ENCODE data around the gene STARD10.

DNA sequence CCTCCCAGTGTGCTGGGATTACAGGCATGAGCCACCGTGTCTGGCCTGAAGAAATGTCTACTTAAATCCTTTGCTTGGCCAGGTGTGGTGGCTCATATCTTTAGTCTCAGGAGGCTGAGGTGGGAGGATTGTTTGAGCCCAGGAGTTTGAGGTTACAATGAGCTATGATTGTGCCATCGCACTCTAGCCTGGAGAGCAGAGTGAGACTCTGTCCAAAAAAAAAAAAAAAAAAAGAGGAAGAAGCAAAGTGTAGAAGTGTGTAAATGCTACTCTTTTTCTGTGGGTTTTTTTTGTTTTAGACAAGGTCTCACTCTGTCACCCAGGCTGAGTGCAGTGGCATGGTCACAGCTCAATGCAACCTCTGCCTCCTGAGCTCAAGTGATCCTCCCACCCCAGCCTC, 13.9 kb upstream of the STARD10 start:
- TF ChIP-seq, protein P1, sequence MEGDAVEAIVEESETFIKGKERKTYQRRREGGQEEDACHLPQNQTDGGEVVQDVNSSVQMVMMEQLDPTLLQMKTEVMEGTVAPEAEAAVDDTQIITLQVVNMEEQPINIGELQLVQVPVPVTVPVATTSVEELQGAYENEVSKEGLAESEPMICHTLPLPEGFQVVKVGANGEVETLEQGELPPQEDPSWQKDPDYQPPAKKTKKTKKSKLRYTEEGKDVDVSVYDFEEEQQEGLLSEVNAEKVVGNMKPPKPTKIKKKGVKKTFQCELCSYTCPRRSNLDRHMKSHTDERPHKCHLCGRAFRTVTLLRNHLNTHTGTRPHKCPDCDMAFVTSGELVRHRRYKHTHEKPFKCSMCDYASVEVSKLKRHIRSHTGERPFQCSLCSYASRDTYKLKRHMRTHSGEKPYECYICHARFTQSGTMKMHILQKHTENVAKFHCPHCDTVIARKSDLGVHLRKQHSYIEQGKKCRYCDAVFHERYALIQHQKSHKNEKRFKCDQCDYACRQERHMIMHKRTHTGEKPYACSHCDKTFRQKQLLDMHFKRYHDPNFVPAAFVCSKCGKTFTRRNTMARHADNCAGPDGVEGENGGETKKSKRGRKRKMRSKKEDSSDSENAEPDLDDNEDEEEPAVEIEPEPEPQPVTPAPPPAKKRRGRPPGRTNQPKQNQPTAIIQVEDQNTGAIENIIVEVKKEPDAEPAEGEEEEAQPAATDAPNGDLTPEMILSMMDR (IDR thresholded peaks at IDR 0.05): no peak
- no peak for TF ChIP-seq EP300 (IDR thresholded peaks at IDR 0.05)
- no peak for TF ChIP-seq POLR2AphosphoS5 (IDR thresholded peaks at IDR 0.05)
